HepG2 (cell line): ENCODE results near the gene IER2. TPM values are rescaled to one million over a fixed set of nuclear protein-coding genes. Genes with fewer than 3 reads are reported as not detected.

ENCODE experiments used
- BHLHE40 ChIP-seq: IDR thresholded peaks from 2 replicates; pipeline ENCODE4 v1.6.1; 2011; ENCODE audit warnings: low read length, improper control_type of control experiment
- CBX5 ChIP-seq: sonication (generic); formaldehyde crosslinking; IDR thresholded peaks from 2 replicates; pipeline ENCODE4 v1.4.0; 2020; ENCODE audit warnings: missing genetic modification reagents, borderline replicate concordance
- ETV5 ChIP-seq: IDR thresholded peaks from 2 replicates; pipeline ENCODE4 v1.6.1; 2018; ENCODE audit warnings: missing biosample characterization, missing genetic modification reagents, inconsistent platforms, borderline replicate concordance
- HMG20A ChIP-seq: IDR thresholded peaks from 2 replicates; pipeline ENCODE4 v1.6.1; 2016; ENCODE audit warnings: borderline replicate concordance
- HNRNPL ChIP-seq: fragments of 200-400 bp; formaldehyde crosslinking; IDR thresholded peaks from 2 replicates; pipeline ENCODE4 v1.6.1; 2017; ENCODE audit warnings: mild to moderate bottlenecking, low read depth, low read length
- KMT2A ChIP-seq: sonication (generic); formaldehyde crosslinking; IDR thresholded peaks from 2 replicates; pipeline ENCODE4 v1.4.0; 2020; ENCODE audit warnings: missing genetic modification reagents
- MED1 ChIP-seq: sonication (generic); formaldehyde crosslinking; IDR thresholded peaks from 2 replicates; pipeline ENCODE4 v1.4.0; 2020; ENCODE audit warnings: missing genetic modification reagents
- NCOA2 ChIP-seq: sonication (generic); formaldehyde crosslinking; IDR thresholded peaks from 2 replicates; pipeline ENCODE4 v1.8.0; 2022; ENCODE audit warnings: inconsistent platforms
- RAD21 ChIP-seq: fragments of 450-650 bp; formaldehyde crosslinking; IDR thresholded peaks from 2 replicates; pipeline ENCODE4 v1.5.0; 2020; ENCODE audit warnings: mild to moderate bottlenecking
- RBM39 ChIP-seq: fragments of 200-400 bp; formaldehyde crosslinking; IDR thresholded peaks from one replicate; pipeline ENCODE4 v1.6.1; 2018; ENCODE audit warnings: antibody characterized with exemption, mild to moderate bottlenecking, low read depth, low read length; ENCODE audit not compliant: poor library complexity, severe bottlenecking
- RXRB ChIP-seq: IDR thresholded peaks from 2 replicates; pipeline ENCODE4 v1.6.1; 2016; ENCODE audit warnings: borderline replicate concordance, missing genetic modification reagents, missing compliant biosample characterization
- SIN3B ChIP-seq: fragments of 150-350 bp; IDR thresholded peaks from 2 replicates; pipeline ENCODE4 v1.6.1; 2014; ENCODE audit warnings: low read length
- SP140L ChIP-seq: sonication (generic); formaldehyde crosslinking; IDR thresholded peaks from 2 replicates; pipeline ENCODE4 v1.4.0; 2020; ENCODE audit warnings: missing genetic modification reagents, borderline replicate concordance
- SPEN ChIP-seq: sonication (generic); formaldehyde crosslinking; IDR thresholded peaks from 2 replicates; pipeline ENCODE4 v1.5.1; 2020; ENCODE audit warnings: low read depth, mild to moderate bottlenecking, missing genetic modification reagents
- TAF1 ChIP-seq: sonication (generic); formaldehyde crosslinking; IDR thresholded peaks from 2 replicates; pipeline ENCODE4 v1.4.0; 2020; ENCODE audit warnings: missing genetic modification reagents
- TEAD2 ChIP-seq: sonication (generic); formaldehyde crosslinking; IDR thresholded peaks from 2 replicates; pipeline ENCODE4 v1.9.0; 2021; ENCODE audit warnings: missing genetic modification reagents
- ZFAT ChIP-seq: sonication (generic); formaldehyde crosslinking; conservative IDR thresholded peaks from 2 replicates; pipeline ENCODE4 v1.8.1; 2023; ENCODE audit warnings: missing genetic modification reagents, inconsistent platforms
- ZNF224 ChIP-seq: sonication (generic); formaldehyde crosslinking; IDR thresholded peaks from 2 replicates; pipeline ENCODE4 v1.5.0; 2020; ENCODE audit warnings: mild to moderate bottlenecking, missing genetic modification reagents
- ZNF33A ChIP-seq: sonication (generic); formaldehyde crosslinking; IDR thresholded peaks from 2 replicates; pipeline ENCODE4 v1.5.1; 2020; ENCODE audit warnings: missing genetic modification reagents, mild to moderate bottlenecking, moderate library complexity, borderline replicate concordance
- ZNF558 ChIP-seq: sonication (generic); formaldehyde crosslinking; IDR thresholded peaks from 2 replicates; pipeline ENCODE4 v1.9.0; 2022; ENCODE audit warnings: mild to moderate bottlenecking, missing genetic modification reagents, borderline replicate concordance
- ZSCAN9 ChIP-seq: IDR thresholded peaks from 2 replicates; pipeline ENCODE4 v1.6.1; 2016; ENCODE audit warnings: borderline replicate concordance
- polyA plus RNA-seq, 8 experiments: library from polyadenylated mRNA; depleted of rRNA in 3 of 8; stranded (reverse) in 7 of 8; unstranded in 1 of 8; fragments of >200 nt; fragmentation: Illumina TruSeq in 4 of 8; extraction: Trizol in 4 of 8; gene quantifications; 2 replicates each; pipeline versions ENCODE4 v1.2.1 to v1.2.3, GENCODE V29; 2011 to 2016; ENCODE audit warnings: low read depth in 4 of 8, missing spikeins in 1 of 8, mixed read lengths in 1 of 8; ENCODE audit not compliant: insufficient read depth in 1 of 8
- total RNA-seq, 5 experiments: library from RNA; depleted of rRNA; stranded (reverse); fragments of >200 nt; fragmentation: Illumina TruSeq; extraction: Trizol; gene quantifications; 2 replicates each; pipeline ENCODE4 v1.2.3, GENCODE V29; 2016; ENCODE audit warnings: low read depth in 1 of 5
- TF ChIP-seq, protein P1 (sequence below): sonication (generic); formaldehyde crosslinking; IDR thresholded peaks from 2 replicates; pipeline ENCODE4 v1.5.0; 2020; ENCODE audit warnings: mild to moderate bottlenecking, missing genetic modification reagents
- TF ChIP-seq, protein P2 (sequence below): sonication (generic); formaldehyde crosslinking; IDR thresholded peaks from 2 replicates; pipeline ENCODE4 v1.4.0; 2020; ENCODE audit warnings: missing genetic modification reagents, low read depth, mild to moderate bottlenecking, borderline replicate concordance
- TF ChIP-seq, protein P3 (sequence below): sonication (generic); formaldehyde crosslinking; IDR thresholded peaks from 2 replicates; pipeline ENCODE4 v1.4.0; 2020; ENCODE audit warnings: low read depth, mild to moderate bottlenecking, missing genetic modification reagents
- TF ChIP-seq, protein P4 (sequence below): sonication (generic); formaldehyde crosslinking; IDR thresholded peaks from 2 replicates; pipeline ENCODE4 v1.8.0; 2022; ENCODE audit warnings: low read depth, missing genetic modification reagents

IER2 gene
- total and polyA plus RNA-seq, 2 of the 13 experiments (the other 11 are each of a cell fraction or from before 2014, with no cell fraction given) = 10.1 to 14.3 TPM

DNA sequence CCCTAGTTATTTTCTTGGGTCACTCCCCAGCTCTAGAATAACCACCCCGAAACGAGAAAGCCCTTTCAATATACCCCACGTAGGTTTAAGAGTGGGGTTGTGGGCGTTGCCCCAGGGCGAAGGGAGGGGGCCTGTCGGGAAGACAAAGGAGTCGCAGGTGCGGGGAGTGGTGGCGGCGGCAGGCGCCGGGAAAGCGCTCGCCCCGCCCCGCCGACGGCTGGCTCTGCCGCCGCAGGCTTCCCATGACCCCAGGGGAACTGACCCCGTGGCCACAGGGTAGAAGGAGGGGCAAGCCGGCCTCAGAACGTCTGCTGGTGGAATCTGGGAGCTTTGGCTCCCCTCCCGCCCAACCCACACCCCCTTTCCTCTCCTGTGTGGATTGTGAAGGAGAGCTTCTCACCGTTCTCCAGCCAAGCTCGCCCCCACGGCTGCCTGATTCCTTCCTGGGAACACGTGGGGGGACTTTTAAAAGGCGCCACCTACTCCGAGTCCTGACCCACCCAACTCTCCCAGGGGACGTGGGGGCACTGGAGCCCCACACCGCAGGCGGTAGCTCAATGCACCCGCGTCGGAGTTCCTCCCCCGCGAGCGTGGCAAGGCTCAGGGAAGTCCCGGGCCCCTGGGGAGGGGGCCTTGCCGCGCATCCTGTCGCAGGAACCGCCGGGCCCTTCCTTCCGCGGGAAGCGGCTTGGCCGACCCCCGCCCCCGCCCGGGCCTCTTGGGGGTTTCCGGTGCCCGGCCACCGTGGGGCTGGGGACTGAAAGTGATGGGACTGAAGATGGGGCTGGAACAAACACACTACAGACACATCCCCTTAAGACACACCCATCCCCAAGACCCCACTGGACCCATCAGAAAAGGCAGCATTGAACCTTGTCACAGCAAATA lies 5.5 kb downstream of the IER2 start (continued):
- TF ChIP-seq, protein P1, sequence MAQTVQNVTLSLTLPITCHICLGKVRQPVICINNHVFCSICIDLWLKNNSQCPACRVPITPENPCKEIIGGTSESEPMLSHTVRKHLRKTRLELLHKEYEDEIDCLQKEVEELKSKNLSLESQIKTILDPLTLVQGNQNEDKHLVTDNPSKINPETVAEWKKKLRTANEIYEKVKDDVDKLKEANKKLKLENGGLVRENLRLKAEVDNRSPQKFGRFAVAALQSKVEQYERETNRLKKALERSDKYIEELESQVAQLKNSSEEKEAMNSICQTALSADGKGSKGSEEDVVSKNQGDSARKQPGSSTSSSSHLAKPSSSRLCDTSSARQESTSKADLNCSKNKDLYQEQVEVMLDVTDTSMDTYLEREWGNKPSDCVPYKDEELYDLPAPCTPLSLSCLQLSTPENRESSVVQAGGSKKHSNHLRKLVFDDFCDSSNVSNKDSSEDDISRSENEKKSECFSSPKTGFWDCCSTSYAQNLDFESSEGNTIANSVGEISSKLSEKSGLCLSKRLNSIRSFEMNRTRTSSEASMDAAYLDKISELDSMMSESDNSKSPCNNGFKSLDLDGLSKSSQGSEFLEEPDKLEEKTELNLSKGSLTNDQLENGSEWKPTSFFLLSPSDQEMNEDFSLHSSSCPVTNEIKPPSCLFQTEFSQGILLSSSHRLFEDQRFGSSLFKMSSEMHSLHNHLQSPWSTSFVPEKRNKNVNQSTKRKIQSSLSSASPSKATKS (CRISPR knock-in tag) = no peak
- TF ChIP-seq, protein P2, sequence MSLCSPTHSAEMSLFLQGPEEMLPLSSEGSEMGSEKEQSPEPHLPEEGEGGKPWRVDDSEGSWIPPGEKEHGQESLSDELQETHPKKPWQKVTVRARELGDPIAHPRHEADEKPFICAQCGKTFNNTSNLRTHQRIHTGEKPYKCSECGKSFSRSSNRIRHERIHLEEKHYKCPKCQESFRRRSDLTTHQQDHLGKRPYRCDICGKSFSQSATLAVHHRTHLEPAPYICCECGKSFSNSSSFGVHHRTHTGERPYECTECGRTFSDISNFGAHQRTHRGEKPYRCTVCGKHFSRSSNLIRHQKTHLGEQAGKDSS (CRISPR knock-in tag) = no peak; the same call in 1 of the 2 replicates
- TF ChIP-seq MED1 (CRISPR knock-in tag) (no peak), TEAD2 (CRISPR knock-in tag) (no peak), BHLHE40 (peak; percentile 63), SP140L (CRISPR knock-in tag) (no peak), KMT2A (CRISPR knock-in tag) (no peak), RXRB (CRISPR knock-in tag) (peak; percentile 84), SPEN (CRISPR knock-in tag) (peak; percentile 32; the same call in 1 of the 2 replicates), RBM39 (peak; percentile 28), HMG20A (CRISPR knock-in tag) (no peak), SIN3B (no peak), ZNF33A (CRISPR knock-in tag) (0 out of 2 replicates have a peak, but pooled peaks have one; percentile 49), ZNF558 (CRISPR knock-in tag) (no peak), ZNF224 (CRISPR knock-in tag) (no peak), ZFAT (CRISPR knock-in tag) (no peak), ETV5 (peak; percentile 93), HNRNPL (no peak), CBX5 (CRISPR knock-in tag) (no peak), NCOA2 (CRISPR knock-in tag) (no peak), ZSCAN9 (CRISPR knock-in tag) (no peak), RAD21 (no peak), TAF1 (CRISPR knock-in tag) (no peak; the same call in 1 of the 2 replicates)
- TF ChIP-seq, protein P3, sequence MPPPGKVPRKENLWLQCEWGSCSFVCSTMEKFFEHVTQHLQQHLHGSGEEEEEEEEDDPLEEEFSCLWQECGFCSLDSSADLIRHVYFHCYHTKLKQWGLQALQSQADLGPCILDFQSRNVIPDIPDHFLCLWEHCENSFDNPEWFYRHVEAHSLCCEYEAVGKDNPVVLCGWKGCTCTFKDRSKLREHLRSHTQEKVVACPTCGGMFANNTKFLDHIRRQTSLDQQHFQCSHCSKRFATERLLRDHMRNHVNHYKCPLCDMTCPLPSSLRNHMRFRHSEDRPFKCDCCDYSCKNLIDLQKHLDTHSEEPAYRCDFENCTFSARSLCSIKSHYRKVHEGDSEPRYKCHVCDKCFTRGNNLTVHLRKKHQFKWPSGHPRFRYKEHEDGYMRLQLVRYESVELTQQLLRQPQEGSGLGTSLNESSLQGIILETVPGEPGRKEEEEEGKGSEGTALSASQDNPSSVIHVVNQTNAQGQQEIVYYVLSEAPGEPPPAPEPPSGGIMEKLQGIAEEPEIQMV (CRISPR knock-in tag) = no peak
- TF ChIP-seq, protein P4, sequence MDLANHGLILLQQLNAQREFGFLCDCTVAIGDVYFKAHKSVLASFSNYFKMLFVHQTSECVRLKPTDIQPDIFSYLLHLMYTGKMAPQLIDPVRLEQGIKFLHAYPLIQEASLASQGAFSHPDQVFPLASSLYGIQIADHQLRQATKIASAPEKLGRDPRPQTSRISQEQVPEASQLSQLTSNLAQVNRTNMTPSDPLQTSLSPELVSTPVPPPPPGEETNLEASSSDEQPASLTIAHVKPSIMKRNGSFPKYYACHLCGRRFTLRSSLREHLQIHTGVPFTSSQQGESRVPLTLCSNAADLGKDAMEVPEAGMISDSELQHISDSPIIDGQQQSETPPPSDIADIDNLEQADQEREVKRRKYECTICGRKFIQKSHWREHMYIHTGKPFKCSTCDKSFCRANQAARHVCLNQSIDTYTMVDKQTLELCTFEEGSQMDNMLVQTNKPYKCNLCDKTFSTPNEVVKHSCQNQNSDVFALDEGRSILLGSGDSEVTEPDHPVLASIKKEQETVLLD (CRISPR knock-in tag) = peak; percentile 40; the same call in 1 of the 2 replicates
